Measurements from ENCODE around the gene TAS1R3.

Gene TAS1R3

GRCh38 chr1:1310109-1310385, 21.0 kb upstream of the TAS1R3 start:
- Histone ChIP-seq H2AFZ (ENCODE audit: low read depth, low read length) (no peak overlapping the region), H3K9ac (ENCODE audit: low read length) (no peak overlapping the region), H3K79me2 (ENCODE audit: low read length) (peaks cover 4% of the 10 kb centered on the region), H4K20me1 (ENCODE audit: insufficient read depth, low read length) (0 out of 2 replicates have a peak, but pooled peaks cover 3% of the 10 kb centered on the region), H3K4me2 (ENCODE audit: low read length) (peak overlapping the region; percentile 90), H3K9me3 (ENCODE audit: insufficient read depth, low read length) (no peaks in the 10 kb centered on the region), H3K4me3 (ENCODE audit: low read length) (no peak overlapping the region), H3K36me3 (replicated peaks; ENCODE audit: low read depth, low read length) (peaks cover 23% of the 10 kb centered on the region), H3K4me1 (ENCODE audit: low read length) (peaks cover 26% of the 10 kb centered on the region), H3K27ac (ENCODE audit: low read length) (no peak overlapping the region), H3K27me3 (ENCODE audit: low read depth, low read length) (no peaks in the 10 kb centered on the region)
- TF ChIP-seq CTCF (IDR thresholded peaks at IDR 0.05; ENCODE audit: low read depth, low read length) (no peak), EZH2phosphoT487 (IDR thresholded peaks at IDR 0.05; ENCODE audit: low read depth) (no peak)

- no peaks in the 10 kb centered on the region for H3K9me3 ChIP-seq (ENCODE audit: insufficient read depth, low read length)
- H3K4me1 ChIP-seq (ENCODE audit: low read length): peaks cover 21% of the 10 kb centered on the region
- no peak overlapping the region for H3K4me2 ChIP-seq (ENCODE audit: low read length)
- H3K79me2 ChIP-seq (ENCODE audit: low read length): peaks cover 4% of the 10 kb centered on the region
- 0 out of 2 replicates have a peak, but pooled peaks cover 3% of the 10 kb centered on the region for H4K20me1 ChIP-seq (ENCODE audit: insufficient read depth, low read length)
- H3K9ac ChIP-seq (ENCODE audit: low read length): no peak overlapping the region
- TF ChIP-seq EZH2phosphoT487 (IDR thresholded peaks at IDR 0.05; ENCODE audit: low read depth): no peak
- no peak for TF ChIP-seq CTCF (IDR thresholded peaks at IDR 0.05; ENCODE audit: low read depth, low read length)
- H2AFZ ChIP-seq (ENCODE audit: low read depth, low read length): no peak overlapping the region
- no peak overlapping the region for H3K4me3 ChIP-seq (ENCODE audit: low read length)
- peaks cover 23% of the 10 kb centered on the region for H3K36me3 ChIP-seq (replicated peaks; ENCODE audit: low read depth, low read length)
- no peak overlapping the region for H3K27ac ChIP-seq (ENCODE audit: low read length)
- H3K27me3 ChIP-seq (ENCODE audit: low read depth, low read length): no peaks in the 10 kb centered on the region
Observed at GRCh38 chr1:1310476-1311053, 20.5 kb upstream of the TAS1R3 start.

GRCh38 chr1:1311107-1312104, 19.7 kb upstream of the TAS1R3 start:
- Histone ChIP-seq H4K20me1 (ENCODE audit: insufficient read depth, low read length) (0 out of 2 replicates have a peak, but pooled peaks cover 3% of the 10 kb centered on the region), H3K9me3 (ENCODE audit: insufficient read depth, low read length) (no peaks in the 10 kb centered on the region), H3K36me3 (replicated peaks; ENCODE audit: low read depth, low read length) (peaks cover 23% of the 10 kb centered on the region), H3K9ac (ENCODE audit: low read length) (no peak overlapping the region), H3K79me2 (ENCODE audit: low read length) (peaks cover 4% of the 10 kb centered on the region), H3K4me3 (ENCODE audit: low read length) (no peak overlapping the region), H3K27ac (ENCODE audit: low read length) (no peak overlapping the region), H3K4me2 (ENCODE audit: low read length) (no peak overlapping the region), H3K4me1 (ENCODE audit: low read length) (peaks cover 13% of the 10 kb centered on the region), H3K27me3 (ENCODE audit: low read depth, low read length) (no peaks in the 10 kb centered on the region), H2AFZ (ENCODE audit: low read depth, low read length) (no peak overlapping the region)
- TF ChIP-seq CTCF (IDR thresholded peaks at IDR 0.05; ENCODE audit: low read depth, low read length) (no peak), EZH2phosphoT487 (IDR thresholded peaks at IDR 0.05; ENCODE audit: low read depth) (no peak)

Measured in OCI-LY3 (cell line).